OCI-LY1 (cell line): Measurements from ENCODE around the gene L3HYPDH.

Experiments used
- CTCF ChIP-seq: fragments of 200-600 bp; sonication (generic), shearing (Covaris generic); IDR thresholded peaks from 2 replicates; pipeline ENCODE4 v1.5.1; 2017; ENCODE audit warnings: mild to moderate bottlenecking, antibody characterized with exemption, low read length, moderate library complexity, mixed read lengths
- EZH2 ChIP-seq: fragments of 200-600 bp; sonication (generic), shearing (Covaris generic); IDR thresholded peaks from 2 replicates; pipeline ENCODE4 v1.8.0; 2017; ENCODE audit warnings: borderline replicate concordance, mixed run types, mild to moderate bottlenecking, antibody characterized with exemption, low read length, moderate library complexity, mixed read lengths

GRCh38 chr14:59511916-59512575 lies 27.8 kb upstream of the L3HYPDH start:
- TF ChIP-seq CTCF (peak; percentile 82), EZH2 (no peak)
